A549 (cell line): Measurements from ENCODE around the gene ARL3.

Experiments used
- EHMT2 ChIP-seq: fragments of 200-600 bp; sonication (generic); IDR thresholded peaks from 2 replicates; pipeline ENCODE4 v1.6.1; 2016; ENCODE audit warnings: antibody characterized with exemption, low read depth, mild to moderate bottlenecking, moderate library complexity
- HEYL ChIP-seq: fragments of 250-450 bp; sonication (Bioruptor Pico); IDR thresholded peaks from 2 replicates; pipeline ENCODE4 v1.8.0; 2021; ENCODE audit warnings: mild to moderate bottlenecking, moderate library complexity
- HOXA7 ChIP-seq: fragments of 250-450 bp; sonication (Bioruptor Pico); IDR thresholded peaks from 2 replicates; pipeline ENCODE4 v1.5.0; 2020; ENCODE audit warnings: mild to moderate bottlenecking, moderate library complexity
- JUN ChIP-seq, 2 experiments: fragments of >200 bp; sonication (Bioruptor Twin); formaldehyde crosslinking; IDR thresholded peaks; 2 replicates in 1 of 2; 3 replicates in 1 of 2; pipeline ENCODE4 v1.6.1; 2016 to 2017
- JUNB ChIP-seq: fragments of >200 bp; sonication (Bioruptor Twin); formaldehyde crosslinking; IDR thresholded peaks from 2 replicates; pipeline ENCODE4 v1.6.1; 2016
- POLR2A ChIP-seq: IDR thresholded peaks from 2 replicates; pipeline ENCODE4 v1.6.1; 2012; ENCODE audit warnings: mild to moderate bottlenecking, low read length
- RCOR1 ChIP-seq: fragments of 150-350 bp; IDR thresholded peaks from 2 replicates; pipeline ENCODE4 v1.6.1; 2014; ENCODE audit warnings: antibody characterized with exemption, low read length, low read depth
- RFX5 ChIP-seq: fragments of 450-650 bp; IDR thresholded peaks from 2 replicates; pipeline ENCODE4 v1.7.1; 2014; ENCODE audit warnings: antibody characterized with exemption, mild to moderate bottlenecking, moderate library complexity
- TP53 ChIP-seq: fragments of 250-450 bp; sonication (Bioruptor Pico); IDR thresholded peaks from 2 replicates; pipeline ENCODE4 v1.5.0; 2021; ENCODE audit warnings: mild to moderate bottlenecking, moderate library complexity
- ZC3H11A ChIP-seq: fragments of 450-650 bp; IDR thresholded peaks from 2 replicates; pipeline ENCODE4 v1.6.1; 2014; ENCODE audit warnings: antibody characterized with exemption, mild to moderate bottlenecking
- TF ChIP-seq, protein P1 (sequence below): fragments of >200 bp; sonication (Bioruptor Twin); formaldehyde crosslinking; IDR thresholded peaks from 3 replicates; pipeline ENCODE4 v1.5.1; 2016
- TF ChIP-seq, protein P2 (sequence below): IDR thresholded peaks from 2 replicates; pipeline ENCODE4 v1.6.1; 2012
- TF ChIP-seq, protein P3 (sequence below): fragments of 450-650 bp; IDR thresholded peaks from 2 replicates; pipeline ENCODE4 v1.6.1; 2014; ENCODE audit warnings: antibody characterized with exemption

DNA sequence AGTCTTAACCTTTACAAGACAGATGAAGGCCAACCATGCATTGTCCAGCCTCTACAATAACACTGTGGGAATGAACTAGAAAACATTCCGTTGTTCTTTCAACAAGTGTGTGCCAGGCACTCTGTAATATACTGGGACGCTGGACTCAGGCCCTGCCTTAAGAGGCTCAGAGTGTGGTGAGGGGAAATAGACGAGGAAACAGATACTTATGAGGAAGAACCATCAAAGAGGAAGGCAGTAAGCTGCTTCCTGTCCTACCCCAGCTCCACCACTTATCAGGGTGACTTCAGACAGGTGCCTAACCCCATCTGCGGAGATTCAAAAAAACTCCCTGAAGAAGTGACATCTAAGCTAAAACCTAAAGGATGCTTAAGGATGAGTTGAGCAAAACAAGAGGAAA, 78.8 kb downstream of the ARL3 start:
- TF ChIP-seq, protein P1, sequence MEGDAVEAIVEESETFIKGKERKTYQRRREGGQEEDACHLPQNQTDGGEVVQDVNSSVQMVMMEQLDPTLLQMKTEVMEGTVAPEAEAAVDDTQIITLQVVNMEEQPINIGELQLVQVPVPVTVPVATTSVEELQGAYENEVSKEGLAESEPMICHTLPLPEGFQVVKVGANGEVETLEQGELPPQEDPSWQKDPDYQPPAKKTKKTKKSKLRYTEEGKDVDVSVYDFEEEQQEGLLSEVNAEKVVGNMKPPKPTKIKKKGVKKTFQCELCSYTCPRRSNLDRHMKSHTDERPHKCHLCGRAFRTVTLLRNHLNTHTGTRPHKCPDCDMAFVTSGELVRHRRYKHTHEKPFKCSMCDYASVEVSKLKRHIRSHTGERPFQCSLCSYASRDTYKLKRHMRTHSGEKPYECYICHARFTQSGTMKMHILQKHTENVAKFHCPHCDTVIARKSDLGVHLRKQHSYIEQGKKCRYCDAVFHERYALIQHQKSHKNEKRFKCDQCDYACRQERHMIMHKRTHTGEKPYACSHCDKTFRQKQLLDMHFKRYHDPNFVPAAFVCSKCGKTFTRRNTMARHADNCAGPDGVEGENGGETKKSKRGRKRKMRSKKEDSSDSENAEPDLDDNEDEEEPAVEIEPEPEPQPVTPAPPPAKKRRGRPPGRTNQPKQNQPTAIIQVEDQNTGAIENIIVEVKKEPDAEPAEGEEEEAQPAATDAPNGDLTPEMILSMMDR: no peak
- TF ChIP-seq EHMT2 (no peak), HEYL (no peak), JUNB (no peak), POLR2A (no peak), HOXA7 (CRISPR knock-in tag) (no peak), RCOR1 (no peak), JUN (IDR thresholded peaks at IDR 0.05) (no peak), RFX5 (no peak), ZC3H11A (no peak), TP53 (CRISPR knock-in tag) (no peak)
- TF ChIP-seq, protein P2, sequence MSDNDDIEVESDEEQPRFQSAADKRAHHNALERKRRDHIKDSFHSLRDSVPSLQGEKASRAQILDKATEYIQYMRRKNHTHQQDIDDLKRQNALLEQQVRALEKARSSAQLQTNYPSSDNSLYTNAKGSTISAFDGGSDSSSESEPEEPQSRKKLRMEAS: no peak
- TF ChIP-seq, protein P3, sequence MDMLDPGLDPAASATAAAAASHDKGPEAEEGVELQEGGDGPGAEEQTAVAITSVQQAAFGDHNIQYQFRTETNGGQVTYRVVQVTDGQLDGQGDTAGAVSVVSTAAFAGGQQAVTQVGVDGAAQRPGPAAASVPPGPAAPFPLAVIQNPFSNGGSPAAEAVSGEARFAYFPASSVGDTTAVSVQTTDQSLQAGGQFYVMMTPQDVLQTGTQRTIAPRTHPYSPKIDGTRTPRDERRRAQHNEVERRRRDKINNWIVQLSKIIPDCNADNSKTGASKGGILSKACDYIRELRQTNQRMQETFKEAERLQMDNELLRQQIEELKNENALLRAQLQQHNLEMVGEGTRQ: no peak
